Activated CD8-positive, alpha-beta memory T cell treated with anti-CD3 and anti-CD28 coated beads, Interleukin-2, amount 10 ng/mL, durations not matched to agents 7 days and 5 days (primary cell): Measurements from ENCODE around the gene AASDH. TPM values are rescaled to one million over a fixed set of nuclear protein-coding genes. Genes with fewer than 3 reads are reported as not detected.

Source experiments
- ATAC-seq: fragments of 150-1000 bp; cut with Tn5 transposase; one replicate; pipeline ENCODE4 v1.10.0; 2021; ENCODE audit warnings: moderate library complexity
- CTCF ChIA-PET: fragments of 350-600 bp; sonication (Branson Sonifier 250); formaldehyde crosslinking; loops from one replicate; lab custom pipeline; 2021; ENCODE audit warnings: antibody characterized with exemption; lab: Charles Lee
- DNase-seq: peaks from one replicate; pipeline ENCODE4 v3.0.0-alpha.2; 2020
- H3K27ac Mint-ChIP-seq: one replicate; pipeline ENCODE4 v1.8.0; 2021; ENCODE audit warnings: mild to moderate bottlenecking, mixed read lengths
- H3K27me3 Mint-ChIP-seq: one replicate; pipeline ENCODE4 v1.8.0; 2021; ENCODE audit warnings: mixed read lengths
- H3K36me3 Mint-ChIP-seq: one replicate; pipeline ENCODE4 v1.8.0; 2021; ENCODE audit warnings: mild to moderate bottlenecking, mixed read lengths
- H3K4me1 Mint-ChIP-seq: one replicate; pipeline ENCODE4 v1.8.0; 2021; ENCODE audit warnings: mixed read lengths
- H3K4me3 Mint-ChIP-seq: one replicate; pipeline ENCODE4 v1.8.0; 2021; ENCODE audit warnings: mild to moderate bottlenecking, moderate library complexity, mixed read lengths
- H3K9me3 Mint-ChIP-seq: one replicate; pipeline ENCODE4 v1.8.0; 2022; ENCODE audit warnings: low read depth, mixed read lengths
- total RNA-seq, 2 experiments: library from RNA; stranded (reverse); gene quantifications; one replicate each; pipeline ENCODE4 v1.2.3, GENCODE V29; 2021

The AASDH gene
- total RNA-seq, 2 experiments from 2014 or later = 9.4 to 11.8 TPM

DNA sequence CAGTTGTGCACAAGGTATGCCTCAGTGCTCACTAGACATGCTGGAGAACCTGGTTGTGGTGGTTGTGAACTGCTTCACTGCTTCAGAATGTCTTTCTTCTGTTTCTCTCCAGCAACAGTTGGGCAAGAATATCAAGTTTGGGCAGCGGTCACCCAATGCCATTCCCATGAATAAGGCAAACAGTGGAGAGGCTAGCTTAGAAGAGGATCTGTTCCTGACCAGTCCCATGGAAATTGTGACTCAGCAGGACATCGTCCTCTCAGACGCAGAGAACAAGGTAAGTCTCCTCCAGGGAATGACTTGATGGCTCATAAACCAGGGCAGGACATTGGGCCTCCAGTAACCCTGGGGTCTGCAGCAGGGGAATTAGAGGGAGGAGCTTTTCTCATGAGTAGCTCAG lies 79.9 kb downstream of the AASDH start:
- no peaks in the 10 kb centered on the region for H3K36me3 Mint-ChIP-seq
- no peak for DNase-seq
- H3K4me3 Mint-ChIP-seq = no peak overlapping the region
- no peak overlapping the region for H3K27ac Mint-ChIP-seq
- H3K9me3 Mint-ChIP-seq = no peaks in the 10 kb centered on the region
- CTCF ChIA-PET = no interaction called here
- no peaks in the 10 kb centered on the region for H3K4me1 Mint-ChIP-seq
- peaks cover 6% of the 10 kb centered on the region for H3K27me3 Mint-ChIP-seq
- no peak for ATAC-seq

DNA sequence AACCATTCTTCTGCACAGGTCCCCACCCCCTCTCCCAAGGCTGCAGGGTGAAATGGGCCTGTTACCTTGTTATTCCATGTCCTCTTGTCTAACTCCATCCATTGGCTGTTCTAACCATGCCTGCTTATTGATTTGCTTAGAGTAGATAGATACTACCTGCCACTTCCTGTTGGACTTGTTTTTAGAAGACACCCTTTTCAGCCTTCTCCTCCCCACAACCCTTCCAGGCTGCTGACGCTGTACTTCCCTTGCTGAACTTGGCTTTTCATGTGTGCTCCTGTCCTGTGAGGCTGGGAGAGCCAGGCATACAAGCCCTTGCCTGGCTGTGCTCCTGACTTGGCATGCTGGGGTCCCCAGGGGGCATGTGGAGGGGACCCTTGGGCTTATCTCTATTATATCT lies 81.9 kb downstream of the AASDH start:
- no peaks in the 10 kb centered on the region for H3K9me3 Mint-ChIP-seq
- H3K4me1 Mint-ChIP-seq = peaks cover 3% of the 10 kb centered on the region
- no peak overlapping the region for H3K4me3 Mint-ChIP-seq
- no peaks in the 10 kb centered on the region for H3K36me3 Mint-ChIP-seq
- H3K27me3 Mint-ChIP-seq = peaks cover 9% of the 10 kb centered on the region
- no peak overlapping the region for H3K27ac Mint-ChIP-seq
- ATAC-seq = no peak
- no peak for DNase-seq
- CTCF ChIA-PET = no interaction called here

DNA sequence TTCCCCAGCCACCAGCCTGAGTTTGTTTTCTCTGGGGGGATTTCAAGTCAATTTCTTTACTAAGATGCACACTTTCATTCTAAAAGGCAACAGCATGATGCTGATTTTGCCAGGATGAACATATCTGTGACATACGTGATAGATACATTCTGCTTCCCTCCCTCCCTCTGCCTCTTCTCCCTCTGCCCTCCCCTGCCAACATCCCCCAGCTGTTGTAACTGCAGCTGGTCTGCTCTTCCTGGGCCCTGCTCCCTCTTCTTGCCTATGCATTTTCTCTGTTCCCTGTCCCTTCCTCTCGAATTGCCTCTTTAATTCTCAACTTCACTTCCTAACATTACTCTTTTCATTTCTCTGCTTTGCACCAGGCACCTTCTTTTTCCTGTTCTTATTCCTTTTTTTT lies 83.4 kb downstream of the AASDH start:
- H3K27ac Mint-ChIP-seq = no peak overlapping the region
- CTCF ChIA-PET = no interaction called here
- H3K9me3 Mint-ChIP-seq = no peaks in the 10 kb centered on the region
- H3K36me3 Mint-ChIP-seq = no peaks in the 10 kb centered on the region
- peaks cover 3% of the 10 kb centered on the region for H3K4me1 Mint-ChIP-seq
- peaks cover 13% of the 10 kb centered on the region for H3K27me3 Mint-ChIP-seq
- H3K4me3 Mint-ChIP-seq = no peak overlapping the region
- DNase-seq (no peak), ATAC-seq (no peak)

DNA sequence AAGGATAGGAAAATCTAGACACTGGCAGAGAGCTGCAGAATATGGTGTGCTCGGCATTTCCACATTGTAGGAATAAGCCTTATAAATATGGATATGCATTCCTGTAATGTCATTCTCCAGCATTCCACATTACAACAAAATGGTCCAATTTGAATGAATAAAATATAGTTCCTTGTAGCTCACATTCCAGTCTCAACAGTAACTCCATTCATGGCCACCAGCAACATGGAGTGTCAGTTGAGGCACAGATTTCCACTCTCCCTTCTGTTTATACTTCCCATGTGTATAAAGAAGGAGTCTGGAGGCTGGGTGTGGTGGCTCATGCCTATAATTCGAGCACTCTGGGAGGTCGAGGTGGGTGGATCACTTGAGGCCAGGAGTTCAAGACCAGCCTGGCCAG lies 84.5 kb downstream of the AASDH start:
- no peak overlapping the region for H3K27ac Mint-ChIP-seq
- peaks cover 10% of the 10 kb centered on the region for H3K27me3 Mint-ChIP-seq
- ATAC-seq = no peak
- no peak overlapping the region for H3K4me3 Mint-ChIP-seq
- CTCF ChIA-PET = interaction anchor here (1.1 kb wide), 1 partner anchor 354 kb away, joined by 4 read pairs; the partner anchor contains the start of gene CEP135
- H3K36me3 Mint-ChIP-seq = no peaks in the 10 kb centered on the region
- H3K9me3 Mint-ChIP-seq = no peaks in the 10 kb centered on the region
- peaks cover 3% of the 10 kb centered on the region for H3K4me1 Mint-ChIP-seq
- DNase-seq = no peak

DNA sequence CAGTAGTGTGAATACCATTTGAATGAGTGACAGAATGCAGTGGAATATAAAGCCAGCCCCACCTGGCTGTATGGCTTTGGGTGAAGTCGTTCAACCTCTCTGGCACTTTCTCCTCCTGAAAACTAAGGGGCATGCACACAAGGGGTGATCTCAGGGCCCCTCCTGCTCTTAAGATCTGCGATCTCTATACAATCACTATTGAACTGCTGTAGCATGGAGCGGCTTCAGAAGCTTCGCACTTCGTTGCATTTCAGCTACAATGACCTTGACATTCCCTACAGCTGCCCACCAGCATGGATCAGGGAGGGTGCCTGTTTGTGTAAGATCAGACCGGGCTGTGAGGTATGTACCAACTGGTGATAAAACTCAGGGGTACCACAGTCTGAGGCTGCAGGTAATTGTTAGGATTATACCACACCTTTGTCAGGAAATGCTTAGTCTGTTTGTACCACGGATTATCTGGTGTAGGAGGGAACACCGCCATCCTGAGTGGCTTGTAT lies 85.2 kb downstream of the AASDH start:
- CTCF ChIA-PET = interaction anchor here (1.1 kb wide), 1 partner anchor 353 kb away, joined by 4 read pairs; the partner anchor contains the start of gene CEP135
- H3K4me1 Mint-ChIP-seq = peaks cover 3% of the 10 kb centered on the region
- no peaks in the 10 kb centered on the region for H3K36me3 Mint-ChIP-seq
- no peaks in the 10 kb centered on the region for H3K9me3 Mint-ChIP-seq
- no peak overlapping the region for H3K27ac Mint-ChIP-seq
- peaks cover 10% of the 10 kb centered on the region for H3K27me3 Mint-ChIP-seq
- ATAC-seq = no peak
- DNase-seq = no peak
- H3K4me3 Mint-ChIP-seq = no peak overlapping the region

DNA sequence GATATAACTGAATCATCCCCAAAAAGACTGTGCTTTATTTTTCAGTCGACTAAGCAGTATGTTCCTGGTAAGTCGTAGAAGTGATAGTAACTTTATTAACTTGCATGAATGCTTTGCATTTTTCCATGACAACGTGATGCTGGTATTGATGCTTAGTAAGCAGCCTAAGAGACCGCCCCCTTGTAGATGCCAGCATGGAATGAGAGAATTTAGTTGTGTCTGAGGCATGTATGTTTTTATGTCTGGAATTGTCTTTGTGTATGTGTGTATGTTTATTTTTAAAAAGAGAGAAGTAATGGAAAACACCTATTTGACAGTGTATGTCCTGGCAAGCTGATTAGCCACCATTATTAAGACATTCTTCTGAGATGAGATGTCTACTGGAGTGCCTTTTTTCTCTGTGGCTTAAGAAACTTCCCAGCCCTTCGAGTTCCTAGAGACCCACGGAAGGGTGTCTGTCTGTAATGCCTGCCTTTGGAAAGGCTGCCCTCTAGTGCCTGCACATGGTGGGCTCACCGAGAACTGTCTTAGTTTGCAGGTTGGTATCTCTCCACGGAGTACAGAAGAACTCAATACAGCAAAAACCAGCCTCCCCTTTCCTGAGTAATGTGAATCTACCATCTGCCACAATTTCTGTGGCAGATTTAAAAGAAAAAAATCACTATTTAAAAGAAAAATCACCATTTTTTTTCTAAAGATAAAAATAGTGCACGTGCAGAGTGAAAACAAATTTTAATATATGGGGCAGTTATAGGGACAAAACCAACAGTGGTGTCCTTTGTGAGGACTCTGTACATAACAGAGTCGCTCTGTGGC lies 85.9 kb downstream of the AASDH start:
- Mint-ChIP-seq H3K4me3 (no peak overlapping the region), H3K9me3 (no peaks in the 10 kb centered on the region), H3K36me3 (no peaks in the 10 kb centered on the region), H3K4me1 (peaks cover 3% of the 10 kb centered on the region), H3K27me3 (peaks cover 10% of the 10 kb centered on the region), H3K27ac (no peak overlapping the region)
- DNase-seq (peak; percentile 69), ATAC-seq (peak; percentile 92)
- CTCF ChIA-PET = interaction anchor here (1.1 to 1.7 kb wide), 2 partner anchors 9 to 353 kb away, joined by 3 to 11 read pairs; partner anchors contain the start of gene CEP135

DNA sequence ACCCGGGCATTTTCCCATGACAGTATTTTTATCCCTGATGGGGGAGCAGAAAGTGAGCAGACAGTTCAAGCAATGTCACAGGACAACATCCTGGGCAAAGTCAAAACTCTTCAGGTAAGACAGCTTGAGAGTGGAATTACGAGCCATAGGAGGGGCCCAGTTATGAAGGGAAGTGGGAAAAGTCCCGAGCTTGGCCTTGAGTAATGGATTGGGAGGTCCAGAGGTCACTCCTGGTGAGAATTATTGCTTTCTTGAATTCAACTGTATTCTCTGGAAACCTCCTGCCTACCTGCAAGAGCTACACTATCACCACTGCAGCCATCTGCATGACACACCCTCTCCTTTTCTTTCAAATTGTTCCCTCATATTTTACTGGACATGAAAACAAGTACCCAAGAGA lies 89.1 kb downstream of the AASDH start:
- no peaks in the 10 kb centered on the region for H3K36me3 Mint-ChIP-seq
- H3K27me3 Mint-ChIP-seq = peaks cover 10% of the 10 kb centered on the region
- no peak overlapping the region for H3K4me3 Mint-ChIP-seq
- CTCF ChIA-PET = no interaction called here
- no peaks in the 10 kb centered on the region for H3K9me3 Mint-ChIP-seq
- no peak for DNase-seq
- peaks cover 3% of the 10 kb centered on the region for H3K4me1 Mint-ChIP-seq
- H3K27ac Mint-ChIP-seq = no peak overlapping the region
- no peak for ATAC-seq

DNA sequence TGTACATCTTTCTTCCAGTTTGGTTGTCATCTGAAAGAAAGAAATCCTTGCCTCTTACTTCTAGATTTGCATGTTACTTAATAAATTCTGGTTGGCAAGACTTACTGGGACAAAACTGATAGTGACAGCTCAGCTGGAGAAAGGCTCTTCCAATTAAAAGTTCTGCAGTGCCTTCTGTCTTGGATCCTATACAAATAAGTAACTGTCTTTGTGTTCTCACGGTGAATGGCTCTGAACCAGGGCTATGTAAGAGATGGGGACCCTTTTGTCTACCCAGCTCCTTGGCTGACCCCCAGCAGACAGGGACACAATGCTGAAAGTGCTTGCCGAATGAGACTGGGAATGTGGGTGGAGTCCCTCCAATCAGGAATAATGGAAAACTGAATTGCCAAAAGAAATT lies 89.5 kb downstream of the AASDH start:
- H3K4me3 Mint-ChIP-seq = no peak overlapping the region
- H3K36me3 Mint-ChIP-seq = no peaks in the 10 kb centered on the region
- ATAC-seq (no peak), DNase-seq (no peak)
- peaks cover 3% of the 10 kb centered on the region for H3K4me1 Mint-ChIP-seq
- peaks cover 12% of the 10 kb centered on the region for H3K27me3 Mint-ChIP-seq
- no peak overlapping the region for H3K27ac Mint-ChIP-seq
- CTCF ChIA-PET = no interaction called here
- H3K9me3 Mint-ChIP-seq = no peaks in the 10 kb centered on the region

DNA sequence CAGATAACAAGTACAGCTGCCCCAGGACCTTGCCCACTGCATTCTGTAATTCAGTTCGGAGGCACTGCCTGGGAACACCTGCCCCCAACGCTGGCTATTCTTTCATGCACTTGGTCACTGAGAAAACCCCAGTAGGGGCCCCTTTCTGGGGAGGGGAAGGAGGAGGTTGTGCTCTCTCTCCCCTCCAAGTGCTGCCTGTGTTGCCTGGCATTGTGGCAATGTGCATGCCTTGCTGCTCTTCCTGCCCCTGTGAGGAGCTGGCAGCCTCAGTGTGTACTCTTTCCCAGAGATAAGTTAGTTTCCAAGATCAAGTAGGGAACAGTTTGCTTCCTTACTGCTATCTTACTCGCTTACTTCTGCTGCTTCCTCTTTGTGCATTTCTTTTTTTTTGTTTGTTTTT lies 90.8 kb downstream of the AASDH start:
- Mint-ChIP-seq H3K27me3 (peaks cover 15% of the 10 kb centered on the region), H3K4me3 (no peak overlapping the region), H3K27ac (no peak overlapping the region), H3K9me3 (no peaks in the 10 kb centered on the region), H3K36me3 (no peaks in the 10 kb centered on the region), H3K4me1 (peaks cover 3% of the 10 kb centered on the region)
- ATAC-seq (no peak), DNase-seq (no peak)
- CTCF ChIA-PET = no interaction called here

DNA sequence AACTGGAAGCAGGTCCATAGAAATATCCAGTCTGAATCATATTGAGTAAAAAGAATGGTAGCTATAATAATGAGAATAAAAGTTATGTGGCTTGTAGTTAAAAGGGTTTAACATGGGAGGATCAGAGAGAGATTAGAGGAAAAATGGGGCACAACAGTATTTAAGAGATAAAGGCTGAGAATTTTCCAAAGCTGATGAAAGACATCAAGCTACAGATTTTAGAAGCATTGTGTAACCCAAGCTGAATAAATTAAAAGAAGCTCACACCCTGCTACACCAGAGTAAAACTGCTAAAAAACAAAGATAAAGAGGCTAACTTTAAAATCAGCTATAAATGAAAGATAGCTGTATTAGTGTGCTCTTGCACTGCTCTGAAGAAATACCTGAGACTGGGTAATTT lies 94.2 kb downstream of the AASDH start:
- no peak for ATAC-seq
- Mint-ChIP-seq H3K4me1 (peaks cover 7% of the 10 kb centered on the region), H3K9me3 (no peaks in the 10 kb centered on the region), H3K27ac (no peak overlapping the region), H3K27me3 (peaks cover 12% of the 10 kb centered on the region), H3K4me3 (no peak overlapping the region), H3K36me3 (no peaks in the 10 kb centered on the region)
- CTCF ChIA-PET = no interaction called here
- DNase-seq = no peak

DNA sequence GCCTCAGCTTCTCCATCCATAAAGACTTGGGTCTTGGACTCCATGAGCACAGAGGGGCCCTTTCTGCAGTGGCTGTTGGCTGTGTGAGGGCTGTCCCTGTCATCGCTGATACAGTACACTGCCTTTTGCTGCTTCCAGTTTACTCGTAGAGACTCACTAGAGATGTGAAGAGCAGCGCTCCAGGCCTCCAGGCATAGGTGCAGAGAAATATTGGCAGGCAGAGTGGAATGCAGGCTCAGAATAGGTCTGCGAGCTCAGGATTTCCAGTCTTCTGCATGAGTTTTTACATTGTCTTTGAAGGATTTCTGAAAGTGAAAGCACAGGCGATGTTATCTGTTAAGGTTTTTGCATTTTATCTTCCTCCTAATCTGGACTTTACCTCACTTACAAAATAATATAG lies 97.4 kb downstream of the AASDH start:
- Mint-ChIP-seq H3K9me3 (no peaks in the 10 kb centered on the region), H3K27me3 (peaks cover 12% of the 10 kb centered on the region), H3K4me1 (peaks cover 7% of the 10 kb centered on the region), H3K4me3 (no peak overlapping the region), H3K36me3 (no peaks in the 10 kb centered on the region), H3K27ac (no peak overlapping the region)
- CTCF ChIA-PET = no interaction called here
- ATAC-seq (no peak), DNase-seq (no peak)

DNA sequence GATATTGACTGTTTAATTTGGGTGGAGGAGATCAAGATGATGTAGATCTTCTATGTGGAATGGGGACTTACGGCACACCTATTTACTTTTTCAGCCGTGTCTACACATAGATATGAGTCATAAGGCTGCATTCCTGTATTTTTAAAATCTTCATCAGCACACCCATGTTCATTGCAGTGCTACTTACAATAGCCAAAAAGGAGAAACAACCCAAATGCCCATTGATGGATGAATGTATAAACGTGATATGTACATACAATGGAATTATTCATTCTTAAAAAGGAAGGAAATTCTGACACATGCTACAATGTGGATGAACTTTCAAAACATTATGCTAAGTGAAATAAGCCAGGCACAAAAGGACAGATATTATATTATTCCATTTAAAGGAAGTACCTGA lies 98.6 kb downstream of the AASDH start:
- DNase-seq (no peak), ATAC-seq (no peak)
- CTCF ChIA-PET = no interaction called here
- no peaks in the 10 kb centered on the region for H3K9me3 Mint-ChIP-seq
- no peaks in the 10 kb centered on the region for H3K36me3 Mint-ChIP-seq
- H3K4me1 Mint-ChIP-seq = peaks cover 7% of the 10 kb centered on the region
- H3K27ac Mint-ChIP-seq = no peak overlapping the region
- peaks cover 12% of the 10 kb centered on the region for H3K27me3 Mint-ChIP-seq
- H3K4me3 Mint-ChIP-seq = no peak overlapping the region
